ENCODE results near the gene RRP9. TPM values are rescaled to one million over a fixed set of nuclear protein-coding genes. Genes with fewer than 3 reads are reported as not detected.
"Not testable (repeated sequence)": the region's sequence is repeated elsewhere in the genome, so short reads cannot be mapped to it uniquely, and the experiment has no call there.

The RRP9 gene, protein sequence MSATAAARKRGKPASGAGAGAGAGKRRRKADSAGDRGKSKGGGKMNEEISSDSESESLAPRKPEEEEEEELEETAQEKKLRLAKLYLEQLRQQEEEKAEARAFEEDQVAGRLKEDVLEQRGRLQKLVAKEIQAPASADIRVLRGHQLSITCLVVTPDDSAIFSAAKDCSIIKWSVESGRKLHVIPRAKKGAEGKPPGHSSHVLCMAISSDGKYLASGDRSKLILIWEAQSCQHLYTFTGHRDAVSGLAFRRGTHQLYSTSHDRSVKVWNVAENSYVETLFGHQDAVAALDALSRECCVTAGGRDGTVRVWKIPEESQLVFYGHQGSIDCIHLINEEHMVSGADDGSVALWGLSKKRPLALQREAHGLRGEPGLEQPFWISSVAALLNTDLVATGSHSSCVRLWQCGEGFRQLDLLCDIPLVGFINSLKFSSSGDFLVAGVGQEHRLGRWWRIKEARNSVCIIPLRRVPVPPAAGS
- 92.3 and 95.5 TPM in 2 replicates for total RNA-seq

- H3K36me3 Mint-ChIP-seq (ENCODE audit: low read depth) = peaks cover 26% of the 10 kb centered on the region
These were observed at the start of gene RRP9, which contains the start of gene PARP3 for GRCh38 chr3:51941798-51942602. Gene RRP9 (minus strand): TSS chr3:51941904. CDS start chr3:51941867, 37 bp downstream. Gene PARP3 (plus strand): TSS chr3:51942363. CDS start chr3:51943356, 993 bp downstream.

DNA sequence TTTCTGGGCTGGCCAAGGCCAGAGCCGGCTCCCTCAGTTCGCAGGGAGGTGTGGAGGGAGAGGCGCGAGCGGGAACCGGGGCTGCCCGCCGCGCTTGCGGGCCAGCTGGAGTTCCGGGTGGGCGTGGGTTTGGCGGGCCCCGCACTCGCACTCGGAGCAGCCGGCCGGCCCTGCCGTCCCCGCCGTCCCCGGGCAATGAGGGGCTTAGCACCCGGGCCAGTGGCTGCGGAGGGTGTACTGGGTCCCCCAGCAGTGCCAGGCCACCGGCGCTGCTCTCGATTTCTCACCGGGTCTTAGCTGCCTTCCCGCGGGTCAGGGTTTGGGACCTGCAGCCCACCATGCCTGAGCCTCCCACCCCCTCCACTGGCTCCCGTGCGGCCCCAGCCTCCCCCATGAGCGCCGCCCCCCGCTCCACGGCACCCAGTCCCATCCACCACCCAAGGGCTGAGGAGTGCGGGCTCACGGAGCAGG lies 48.8 kb upstream of the RRP9 start:
- H3K4me3 Mint-ChIP-seq; DNase-seq; H3K27me3 Mint-ChIP-seq; intact Hi-C loops (cut with micrococcal nuclease); H3K27ac Mint-ChIP-seq; H3K9me3 Mint-ChIP-seq: not testable (repeated sequence)
- Mint-ChIP-seq H3K4me1 (peaks cover 15% of the 10 kb centered on the region), H3K36me3 (ENCODE audit: low read depth) (peaks cover 43% of the 10 kb centered on the region)

More at GRCh38 chr3:51941798-51942602, at the start of gene RRP9, which contains the start of gene PARP3:
- Mint-ChIP-seq H3K4me3 (peak within 1 kb of the TSS; percentile 85), H3K27ac (peak within 1 kb of the TSS; percentile 91), H3K27me3 (no peaks in the 10 kb centered on the region), H3K9me3 (no peaks in the 10 kb centered on the region), H3K4me1 (peaks cover 26% of the 10 kb centered on the region)
- intact Hi-C loops (cut with micrococcal nuclease) = loop anchor here (1.0 to 5.0 kb wide), 11 partner anchors 26 to 440 kb away; partner anchors contain the start of genes ABHD14B, ACY1, DCAF1 and POC1A
- peak; percentile 100 for DNase-seq

DNA sequence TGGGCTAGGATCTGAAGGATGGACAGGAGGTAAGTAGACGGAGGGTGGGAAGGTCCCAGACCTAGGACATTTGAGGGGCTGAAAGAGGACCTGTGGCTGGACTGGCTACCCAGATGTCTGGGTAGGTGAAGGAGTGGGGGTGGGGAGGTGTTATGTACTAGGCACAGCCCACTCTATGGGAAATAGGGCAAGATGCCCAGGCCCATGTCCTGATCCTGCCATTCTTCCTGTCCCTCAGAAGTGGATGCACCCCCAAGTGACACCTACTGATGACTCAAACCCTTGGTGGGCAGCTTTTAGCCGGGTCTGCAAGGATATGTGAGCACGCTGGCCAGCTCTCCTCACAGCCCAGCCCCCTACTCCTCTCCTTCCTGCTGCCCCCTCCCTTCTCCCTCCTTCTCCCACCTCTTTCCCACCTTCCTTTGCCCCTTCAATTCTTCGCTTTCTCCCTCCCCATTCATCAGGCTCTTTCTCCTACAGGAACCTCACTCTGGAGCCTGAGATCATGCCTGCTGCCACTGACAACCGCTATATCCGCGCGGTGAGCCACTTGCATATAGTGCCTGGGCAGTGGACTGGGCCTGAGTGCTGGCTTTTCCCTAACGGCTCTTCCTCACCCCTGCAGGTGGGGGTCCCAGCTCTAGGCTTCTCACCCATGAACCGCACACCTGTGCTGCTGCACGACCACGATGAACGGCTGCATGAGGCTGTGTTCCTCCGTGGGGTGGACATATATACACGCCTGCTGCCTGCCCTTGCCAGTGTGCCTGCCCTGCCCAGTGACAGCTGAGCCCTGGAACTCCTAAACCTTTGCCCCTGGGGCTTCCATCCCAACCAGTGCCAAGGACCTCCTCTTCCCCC lies 46.8 kb upstream of the RRP9 start:
- no peak for DNase-seq
- H3K27me3 Mint-ChIP-seq = no peaks in the 10 kb centered on the region
- H3K9me3 Mint-ChIP-seq = no peaks in the 10 kb centered on the region
- peaks cover 23% of the 10 kb centered on the region for H3K36me3 Mint-ChIP-seq (ENCODE audit: low read depth)
- intact Hi-C loops (cut with micrococcal nuclease) = loop anchor here (10.0 kb wide), 1 partner anchor 286 kb away; the partner anchor contains the start of gene WDR82
- peaks cover 7% of the 10 kb centered on the region for H3K4me1 Mint-ChIP-seq
- H3K27ac Mint-ChIP-seq = peak overlapping the region; percentile 52
- no peak overlapping the region for H3K4me3 Mint-ChIP-seq

GRCh38 chr3:51987568-51987967 lies 45.9 kb upstream of the RRP9 start:
- Mint-ChIP-seq H3K27me3 (no peaks in the 10 kb centered on the region), H3K36me3 (ENCODE audit: low read depth) (peaks cover 20% of the 10 kb centered on the region), H3K27ac (no peak overlapping the region), H3K4me1 (peaks cover 13% of the 10 kb centered on the region), H3K9me3 (no peaks in the 10 kb centered on the region), H3K4me3 (no peak overlapping the region)
- intact Hi-C loops (cut with micrococcal nuclease) = loop anchor here (10.0 kb wide), 1 partner anchor 287 kb away; the partner anchor contains the start of gene WDR82
- no peak for DNase-seq

GRCh38 chr3:51986010-51986947 lies 44.6 kb upstream of the RRP9 start:
- no peak for DNase-seq
- peaks cover 17% of the 10 kb centered on the region for H3K4me1 Mint-ChIP-seq
- peaks cover 7% of the 10 kb centered on the region for H3K36me3 Mint-ChIP-seq (ENCODE audit: low read depth)
- intact Hi-C loops (cut with micrococcal nuclease) = loop anchor here (10.0 kb wide), 1 partner anchor 289 kb away; the partner anchor contains the start of gene WDR82
- H3K4me3 Mint-ChIP-seq = no peak overlapping the region
- H3K27me3 Mint-ChIP-seq = no peaks in the 10 kb centered on the region
- no peaks in the 10 kb centered on the region for H3K9me3 Mint-ChIP-seq
- no peak overlapping the region for H3K27ac Mint-ChIP-seq

- no peak for DNase-seq
- Mint-ChIP-seq H3K27me3 (no peaks in the 10 kb centered on the region), H3K36me3 (ENCODE audit: low read depth) (peaks cover 7% of the 10 kb centered on the region), H3K4me1 (peaks cover 20% of the 10 kb centered on the region), H3K4me3 (peak overlapping the region; percentile 59), H3K27ac (peak overlapping the region; percentile 48), H3K9me3 (no peaks in the 10 kb centered on the region)
- intact Hi-C loops (cut with micrococcal nuclease) = loop anchor here (10.0 kb wide), 1 partner anchor 290 kb away; the partner anchor contains the start of gene WDR82
These were observed 43.4 kb upstream of the RRP9 start for GRCh38 chr3:51985063-51985462.

- H3K36me3 Mint-ChIP-seq (ENCODE audit: low read depth) = peaks cover 7% of the 10 kb centered on the region
- peaks cover 20% of the 10 kb centered on the region for H3K4me1 Mint-ChIP-seq
- H3K27ac Mint-ChIP-seq = peak overlapping the region; percentile 96
- DNase-seq = no peak
- H3K27me3 Mint-ChIP-seq = no peaks in the 10 kb centered on the region
- intact Hi-C loops (cut with micrococcal nuclease) = loop anchor here (10.0 kb wide), 1 partner anchor 291 kb away; the partner anchor contains the start of gene WDR82
- H3K4me3 Mint-ChIP-seq = peak overlapping the region; percentile 96
- no peaks in the 10 kb centered on the region for H3K9me3 Mint-ChIP-seq
These were observed 42.6 kb upstream of the RRP9 start for GRCh38 chr3:51984269-51984647.

DNA sequence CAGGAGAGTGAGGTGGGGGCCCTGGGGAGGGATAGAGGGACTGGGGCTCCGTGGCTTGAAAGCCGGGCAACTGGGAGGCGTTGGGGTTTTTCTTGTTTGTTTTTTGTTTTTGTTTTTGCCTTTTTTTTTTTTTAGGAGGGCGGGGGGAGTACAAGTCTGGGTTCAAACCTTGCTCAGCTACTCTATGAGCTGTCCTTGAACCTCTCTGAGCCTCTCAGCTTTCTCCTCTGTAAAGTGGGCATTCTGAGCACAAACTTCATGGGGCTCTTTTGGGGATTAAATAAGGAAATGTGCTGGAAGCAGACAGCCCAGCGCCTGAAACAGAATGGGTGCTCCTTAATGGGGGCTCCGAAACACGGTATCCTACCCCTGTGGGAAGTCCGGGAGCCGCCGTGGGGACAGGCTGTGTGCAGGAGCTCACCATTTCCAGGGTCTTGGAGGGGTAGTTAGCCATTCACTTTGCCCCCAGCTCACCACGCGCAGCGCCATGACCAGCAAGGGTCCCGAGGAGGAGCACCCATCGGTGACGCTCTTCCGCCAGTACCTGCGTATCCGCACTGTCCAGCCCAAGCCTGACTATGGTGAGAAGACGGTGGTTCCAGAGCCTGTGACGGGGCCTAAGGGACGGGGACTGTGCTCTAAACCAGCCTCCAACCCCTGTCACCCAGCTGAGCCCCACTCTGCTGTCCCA lies 42.0 kb upstream of the RRP9 start:
- intact Hi-C loops (cut with micrococcal nuclease) = loop anchor here (1.0 to 10.0 kb wide), 4 partner anchors 8 to 291 kb away; partner anchors contain the start of genes ABHD14A, PARP3, RPL29 and WDR82
- Mint-ChIP-seq H3K27me3 (no peaks in the 10 kb centered on the region), H3K4me3 (peak overlapping the region; percentile 96), H3K4me1 (peaks cover 20% of the 10 kb centered on the region), H3K27ac (peak overlapping the region; percentile 96), H3K9me3 (no peaks in the 10 kb centered on the region), H3K36me3 (ENCODE audit: low read depth) (peaks cover 7% of the 10 kb centered on the region)
- DNase-seq = no peak

DNA sequence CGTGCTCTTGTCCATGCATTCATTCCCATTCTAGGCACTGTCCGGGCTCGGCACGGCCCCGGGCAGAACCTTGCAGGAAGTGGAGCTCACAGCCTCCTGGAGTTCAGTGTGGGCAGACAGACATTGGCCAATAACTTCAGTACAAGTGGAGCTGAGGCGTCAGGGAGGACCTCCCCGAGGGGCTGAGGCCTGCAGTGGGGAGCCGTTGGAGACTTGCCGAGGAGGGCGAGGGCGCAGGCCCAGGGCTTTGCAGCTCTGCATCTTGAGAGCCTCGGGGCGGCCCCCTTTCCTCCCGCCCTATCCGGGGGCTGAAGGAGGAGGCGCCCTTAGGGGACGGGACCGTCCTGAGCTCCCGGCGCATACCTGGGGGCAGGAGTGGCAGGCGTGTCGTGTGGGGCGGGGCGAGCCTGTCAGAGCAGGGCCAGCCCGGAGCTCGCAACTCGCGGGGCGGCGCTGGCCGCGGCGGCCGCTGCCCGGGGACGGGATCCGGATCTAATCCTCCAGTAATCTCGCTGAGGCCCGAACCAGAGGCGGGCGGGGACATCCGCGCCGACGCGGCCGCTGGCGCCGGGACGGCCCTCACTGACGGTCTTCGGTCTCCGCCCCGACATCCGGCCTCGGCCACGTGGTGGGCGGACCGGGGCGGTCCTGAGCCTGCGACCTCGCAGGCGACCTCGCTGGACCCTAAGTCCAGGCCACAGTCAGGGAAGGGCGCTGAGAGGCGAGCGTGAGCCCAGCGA lies 41.3 kb upstream of the RRP9 start, which contains the start of gene ACY1:
ACY1 (plus strand) TSS at position 698 of the 740 bp plus-strand sequence. CDS start 530 bp downstream, outside the sequence.
- Mint-ChIP-seq H3K27me3 (no peaks in the 10 kb centered on the region), H3K4me3 (peak within 1 kb of the TSS; percentile 96), H3K4me1 (peaks cover 20% of the 10 kb centered on the region), H3K36me3 (ENCODE audit: low read depth) (peaks cover 7% of the 10 kb centered on the region), H3K9me3 (no peaks in the 10 kb centered on the region), H3K27ac (peak within 1 kb of the TSS; percentile 96)
- intact Hi-C loops (cut with micrococcal nuclease) = loop anchor here (1.0 to 10.0 kb wide), 4 partner anchors 8 to 292 kb away; partner anchors contain the start of genes ABHD14A, PARP3, RPL29 and WDR82
- peak; percentile 95 for DNase-seq

DNA sequence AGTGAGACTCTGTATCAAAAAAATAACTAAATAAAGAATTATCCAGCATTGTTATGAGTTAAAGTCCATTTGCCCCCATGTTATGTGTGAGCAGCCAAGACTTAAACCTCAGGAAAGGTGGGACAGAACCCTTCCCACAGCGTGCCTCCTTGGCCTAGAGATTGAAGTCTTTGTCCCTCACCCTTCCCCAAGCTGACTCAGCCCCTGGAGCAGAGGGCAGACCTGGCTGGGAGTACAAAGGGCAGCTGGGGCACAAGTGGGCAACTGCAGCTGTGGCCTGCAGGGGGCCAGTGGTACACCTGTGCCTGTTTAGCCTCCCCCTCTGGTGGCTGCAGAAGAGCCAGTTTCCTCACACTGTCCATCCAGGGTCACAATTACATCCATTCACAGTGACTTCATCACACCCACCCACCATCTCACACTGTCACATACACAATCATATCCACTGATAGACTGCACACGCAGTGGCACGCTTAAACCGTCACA lies 40.7 kb upstream of the RRP9 start:
- Mint-ChIP-seq H3K36me3 (ENCODE audit: low read depth) (peaks cover 7% of the 10 kb centered on the region), H3K9me3 (no peaks in the 10 kb centered on the region), H3K4me3 (peak overlapping the region; percentile 96), H3K27ac (peak overlapping the region; percentile 96), H3K27me3 (no peaks in the 10 kb centered on the region), H3K4me1 (peaks cover 21% of the 10 kb centered on the region)
- intact Hi-C loops (cut with micrococcal nuclease) = loop anchor here (10.0 kb wide), 1 partner anchor 292 kb away; the partner anchor contains the start of gene WDR82
- peak; percentile 78 for DNase-seq
